ENCODE measurements around the gene CLCN5.

DNA sequence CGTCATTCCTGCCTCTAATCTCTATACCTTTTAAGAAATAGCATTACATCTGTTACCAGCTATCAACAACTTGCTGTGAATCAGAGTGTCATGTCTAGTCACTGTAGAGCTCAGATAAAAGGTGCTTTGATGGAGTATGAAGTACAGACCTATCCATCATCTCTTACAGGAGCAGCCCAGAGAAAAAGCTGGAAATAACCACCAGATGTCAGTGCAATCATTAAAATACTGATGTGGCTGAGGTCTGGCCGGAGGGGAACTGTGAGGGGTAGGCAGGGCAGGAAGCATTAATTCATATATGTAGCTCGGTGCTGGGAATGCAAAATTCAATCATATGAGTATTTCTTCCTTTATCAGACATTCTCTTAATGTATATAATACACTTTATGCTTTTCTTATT is 177.8 kb downstream of the CLCN5 start:
- TF ChIP-seq, protein P1, sequence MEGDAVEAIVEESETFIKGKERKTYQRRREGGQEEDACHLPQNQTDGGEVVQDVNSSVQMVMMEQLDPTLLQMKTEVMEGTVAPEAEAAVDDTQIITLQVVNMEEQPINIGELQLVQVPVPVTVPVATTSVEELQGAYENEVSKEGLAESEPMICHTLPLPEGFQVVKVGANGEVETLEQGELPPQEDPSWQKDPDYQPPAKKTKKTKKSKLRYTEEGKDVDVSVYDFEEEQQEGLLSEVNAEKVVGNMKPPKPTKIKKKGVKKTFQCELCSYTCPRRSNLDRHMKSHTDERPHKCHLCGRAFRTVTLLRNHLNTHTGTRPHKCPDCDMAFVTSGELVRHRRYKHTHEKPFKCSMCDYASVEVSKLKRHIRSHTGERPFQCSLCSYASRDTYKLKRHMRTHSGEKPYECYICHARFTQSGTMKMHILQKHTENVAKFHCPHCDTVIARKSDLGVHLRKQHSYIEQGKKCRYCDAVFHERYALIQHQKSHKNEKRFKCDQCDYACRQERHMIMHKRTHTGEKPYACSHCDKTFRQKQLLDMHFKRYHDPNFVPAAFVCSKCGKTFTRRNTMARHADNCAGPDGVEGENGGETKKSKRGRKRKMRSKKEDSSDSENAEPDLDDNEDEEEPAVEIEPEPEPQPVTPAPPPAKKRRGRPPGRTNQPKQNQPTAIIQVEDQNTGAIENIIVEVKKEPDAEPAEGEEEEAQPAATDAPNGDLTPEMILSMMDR (IDR thresholded peaks at IDR 0.05) = peak in 4 of 6 experiments; percentile 7 to 27 (median 13)
- TF ChIP-seq POLR2A (IDR thresholded peaks at IDR 0.05) = no peak
